ENCODE results near the gene HCST.

- TF ChIP-seq CTCF (IDR thresholded peaks at IDR 0.05) (peak in 1 of 6 experiments; percentile 11), POLR2A (IDR thresholded peaks at IDR 0.05) (no peak)
Measured at GRCh38 chr19:35879770-35880317, 22.5 kb upstream of the HCST start.
